Kidney epithelial cell (primary cell): ENCODE measurements around the gene RNU2-1. TPM values are rescaled to one million over a fixed set of nuclear protein-coding genes. Genes with fewer than 3 reads are reported as not detected.

Experiments
- DNase-seq: peaks from one replicate; pipeline ENCODE4 v3.0.0-alpha.2; 2010; ENCODE audit warnings: low read depth
- H3K27me3 ChIP-seq: 2 replicates; pipeline ENCODE4 v1.6.0; 2011; ENCODE audit warnings: low read length; ENCODE audit not compliant: control insufficient read depth, insufficient read depth
- H3K36me3 ChIP-seq: 2 replicates; pipeline ENCODE4 v1.5.1; 2011; ENCODE audit warnings: low read length; ENCODE audit not compliant: control insufficient read depth, insufficient read depth
- H3K4me3 ChIP-seq: 2 replicates; pipeline ENCODE4 v1.5.1; 2011; ENCODE audit warnings: low read depth, mild to moderate bottlenecking, control low read depth, low read length
- CTCF ChIP-seq: IDR thresholded peaks from 2 replicates; pipeline ENCODE4 v1.5.1; 2011; ENCODE audit warnings: mild to moderate bottlenecking, moderate library complexity, low read length, control low read depth, inconsistent platforms; ENCODE audit not compliant: insufficient read depth, poor library complexity, severe bottlenecking
- total RNA-seq: library from RNA; depleted of rRNA; stranded (reverse); fragments of >200 nt; gene quantifications from 2 replicates; pipeline ENCODE4 v1.2.3, GENCODE V29; 2015

RNU2-1 gene
- total RNA-seq, 1 donor from 2014 or later, result not detected

DNA sequence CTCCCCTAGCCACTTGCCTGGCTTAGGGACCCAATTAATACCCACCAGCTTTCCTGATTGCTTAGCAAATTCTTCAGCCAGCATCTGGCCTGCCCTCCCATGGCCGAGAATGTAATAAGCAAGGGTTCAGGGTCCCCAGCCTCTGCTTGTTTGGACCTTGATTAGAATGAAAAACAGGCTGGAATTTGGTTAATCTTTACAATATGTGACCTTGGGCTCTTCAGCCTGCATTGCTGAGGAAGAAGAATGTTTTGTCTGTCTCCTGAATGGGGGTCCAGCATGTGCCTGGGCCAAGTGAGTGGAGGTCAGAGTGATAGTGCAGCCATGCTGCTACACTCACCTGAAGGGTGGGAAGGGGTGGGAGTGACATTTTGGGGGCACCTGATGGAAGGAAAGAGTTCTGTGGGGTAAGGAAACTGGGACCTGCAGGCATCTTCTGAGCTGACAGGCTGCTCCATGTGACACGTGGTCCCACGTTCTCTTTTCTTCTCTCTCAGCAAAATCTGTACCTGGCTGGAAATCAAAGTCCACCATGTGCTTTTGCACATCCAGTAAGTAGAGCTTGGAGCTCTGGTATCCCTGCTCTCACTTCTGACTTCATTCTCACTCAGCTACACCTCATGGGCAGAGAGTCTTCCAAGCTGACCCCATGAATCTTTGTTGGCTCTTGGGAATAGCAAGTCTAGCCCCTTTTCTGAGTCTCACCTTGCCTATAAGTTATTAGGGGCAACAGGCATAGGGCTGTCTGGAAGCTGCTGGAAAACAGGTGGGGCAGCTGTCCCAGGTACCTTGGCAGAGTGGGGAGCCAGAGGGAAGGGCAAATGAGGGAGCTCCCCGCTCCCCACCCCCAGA, 16.8 kb downstream of the RNU2-1 start:
- H3K36me3 ChIP-seq, result peaks cover 2% of the 10 kb centered on the region
- H3K4me3 ChIP-seq, result no peak overlapping the region
- DNase-seq, result no peak
- no peak for TF ChIP-seq CTCF
- no peaks in the 10 kb centered on the region for H3K27me3 ChIP-seq

DNA sequence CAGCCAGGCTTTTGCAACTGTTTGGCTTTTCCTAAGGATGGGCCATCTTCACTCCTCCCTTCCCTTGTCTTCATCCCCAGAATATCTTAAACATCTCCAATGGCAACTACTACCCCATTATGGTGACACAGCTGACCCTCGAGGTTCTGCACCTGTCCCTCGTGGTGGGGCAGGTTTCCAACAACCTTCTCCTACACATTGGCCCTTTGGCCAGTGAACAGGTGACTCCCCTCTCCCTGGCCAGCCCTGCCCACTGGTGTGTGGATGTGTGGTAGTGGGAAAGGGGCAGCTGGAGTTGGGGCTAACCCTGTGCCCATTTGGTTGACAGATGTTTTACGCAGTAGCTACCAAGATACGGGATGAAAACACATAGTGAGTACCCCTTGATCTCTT, 17.4 kb downstream of the RNU2-1 start:
- Histone ChIP-seq H3K27me3 (no peaks in the 10 kb centered on the region), H3K4me3 (no peak overlapping the region), H3K36me3 (peaks cover 2% of the 10 kb centered on the region)
- DNase-seq, result no peak
- TF ChIP-seq CTCF, result no peak

- TF ChIP-seq CTCF, result no peak
These were observed 18.4 kb downstream of the RNU2-1 start for GRCh38 chr17:43215341-43215740.

GRCh38 chr17:43213545-43213944, 20.2 kb downstream of the RNU2-1 start:
- no peak overlapping the region for H3K4me3 ChIP-seq
- TF ChIP-seq CTCF, result no peak
- H3K27me3 ChIP-seq, result no peaks in the 10 kb centered on the region
- peaks cover 2% of the 10 kb centered on the region for H3K36me3 ChIP-seq
- DNase-seq, result no peak

More at GRCh38 chr17:43215341-43215740, 18.4 kb downstream of the RNU2-1 start:
- Histone ChIP-seq H3K27me3 (no peaks in the 10 kb centered on the region), H3K4me3 (no peak overlapping the region), H3K36me3 (peaks cover 2% of the 10 kb centered on the region)
- no peak for DNase-seq

DNA sequence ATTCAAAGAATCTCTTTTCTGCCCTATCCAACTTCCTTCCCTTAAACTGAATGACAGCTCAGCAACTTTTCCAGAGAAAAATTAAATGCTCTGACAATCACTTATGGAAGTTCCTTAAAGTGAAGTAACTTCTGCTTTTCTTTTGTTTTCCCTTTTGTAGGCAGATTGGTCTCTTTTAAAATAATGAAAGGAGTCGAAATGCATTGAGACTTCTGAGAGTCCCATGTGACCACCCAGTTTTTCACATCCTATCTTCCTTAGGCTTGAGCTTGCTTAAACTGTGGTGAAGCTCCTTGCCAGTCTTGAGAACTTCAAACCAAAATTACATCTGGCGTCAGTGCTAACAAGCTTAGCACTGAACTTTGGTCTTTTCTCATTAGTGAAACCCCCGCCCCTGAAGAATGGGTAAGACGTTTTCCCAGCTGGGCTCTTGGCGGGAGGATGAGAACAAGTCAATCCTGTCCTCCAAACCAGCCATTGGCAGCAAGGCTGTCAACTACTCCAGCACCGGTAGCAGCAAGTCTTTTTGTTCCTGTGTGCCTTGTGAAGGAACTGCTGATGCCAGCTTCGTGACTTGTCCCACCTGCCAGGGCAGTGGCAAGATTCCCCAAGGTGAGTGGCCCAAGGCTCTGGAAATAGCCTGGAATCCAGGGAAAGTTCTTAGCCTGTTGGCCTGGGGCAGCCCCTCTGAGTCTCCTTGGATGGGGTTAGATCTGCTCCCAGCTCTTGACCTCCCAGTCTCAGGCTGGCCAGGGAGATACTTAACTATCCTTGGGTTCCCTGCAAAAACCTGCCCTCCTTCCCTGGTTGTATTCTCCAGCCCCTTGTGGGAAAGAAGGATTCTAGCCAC, 20.9 kb downstream of the RNU2-1 start:
- H3K27me3 ChIP-seq, result no peaks in the 10 kb centered on the region
- no peak overlapping the region for H3K4me3 ChIP-seq
- TF ChIP-seq CTCF, result no peak
- H3K36me3 ChIP-seq, result peaks cover 2% of the 10 kb centered on the region
- no peak for DNase-seq
